HS-5 (cell line): ENCODE data around the gene CTR9.

Experiments
- DNase-seq: peaks from one replicate; pipeline ENCODE4 v3.0.0-alpha.2; 2012; ENCODE audit warnings: low read depth

The CTR9 gene

DNA sequence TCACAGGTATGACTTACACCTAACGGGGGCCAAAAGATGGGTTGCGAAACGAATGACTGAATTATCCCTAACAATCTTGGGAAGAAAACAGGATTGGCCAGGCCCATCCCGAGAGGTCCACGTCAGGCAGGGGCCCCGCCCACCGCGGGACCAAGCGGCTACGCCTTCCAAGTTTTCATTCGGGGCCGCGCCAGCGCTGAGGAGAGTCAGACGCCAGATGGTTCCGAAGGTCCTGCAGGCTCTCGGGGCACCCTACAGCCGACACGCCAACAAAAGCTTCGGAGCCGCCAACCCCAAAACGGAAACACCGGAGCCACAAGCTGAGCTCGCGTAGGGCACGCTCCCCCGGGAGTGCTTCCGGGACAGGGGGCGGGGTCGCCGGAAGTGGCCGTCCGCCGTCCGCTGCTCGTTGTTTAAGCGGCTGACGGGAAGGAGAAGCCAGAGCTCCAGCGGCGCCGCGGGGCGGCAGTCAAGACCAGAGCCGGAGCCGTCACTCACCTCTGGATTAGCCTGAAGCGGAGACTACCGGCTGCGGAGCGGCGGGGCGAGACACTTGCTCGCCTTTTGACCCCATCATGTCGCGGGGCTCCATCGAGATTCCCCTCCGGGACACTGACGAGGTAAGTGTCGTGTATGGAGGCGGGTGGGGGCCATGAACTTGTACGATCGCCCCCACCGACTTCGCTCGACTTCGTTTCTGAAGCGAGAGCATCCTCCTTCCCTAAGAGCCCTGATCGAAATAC lies at the start of gene CTR9:
TSS of gene CTR9 (plus strand) at position 409 of the 743 bp plus-strand sequence. CDS start at position 576, 167 bp downstream.
- DNase-seq: peak; percentile 83

DNA sequence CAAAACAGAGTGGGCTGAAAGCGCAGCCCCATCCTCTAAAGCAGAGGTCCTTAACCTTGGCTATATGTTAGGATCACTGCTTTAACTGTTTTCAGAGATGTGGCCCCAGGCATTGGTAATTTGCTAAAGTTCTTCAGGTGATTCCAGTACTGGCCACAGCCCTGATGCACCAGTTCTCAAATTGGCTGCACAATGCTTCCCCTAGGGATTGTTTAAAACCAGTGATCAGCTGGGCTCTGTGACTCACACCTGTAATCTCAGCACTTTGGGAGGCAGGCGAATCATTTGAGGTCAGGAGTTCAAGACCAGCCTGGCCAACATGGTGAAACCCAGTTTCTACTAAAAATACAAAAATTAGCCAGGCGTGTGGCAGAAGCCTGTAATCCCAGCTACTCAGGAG lies 49.1 kb upstream of the CTR9 start:
- no peak for DNase-seq

DNA sequence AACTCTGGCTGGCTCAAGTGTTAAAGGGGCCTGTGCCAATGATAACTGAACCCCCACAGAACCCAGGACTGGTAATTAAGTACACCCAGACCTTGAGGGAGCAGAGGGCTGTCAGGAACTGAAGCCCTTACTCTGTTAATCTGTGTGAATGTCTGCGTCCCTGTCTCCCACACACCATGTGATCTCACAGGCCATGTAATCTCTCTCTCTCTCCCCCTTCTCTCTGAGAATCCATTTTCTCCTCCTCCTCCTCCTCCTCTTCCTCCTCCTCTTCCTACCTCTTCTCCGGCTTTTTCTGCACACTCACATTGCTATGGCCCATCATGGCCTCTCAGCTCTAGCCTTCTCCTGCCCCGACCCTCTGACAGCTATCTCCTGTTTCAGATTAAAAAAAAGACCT lies 42.9 kb upstream of the CTR9 start:
- DNase-seq: no peak

DNA sequence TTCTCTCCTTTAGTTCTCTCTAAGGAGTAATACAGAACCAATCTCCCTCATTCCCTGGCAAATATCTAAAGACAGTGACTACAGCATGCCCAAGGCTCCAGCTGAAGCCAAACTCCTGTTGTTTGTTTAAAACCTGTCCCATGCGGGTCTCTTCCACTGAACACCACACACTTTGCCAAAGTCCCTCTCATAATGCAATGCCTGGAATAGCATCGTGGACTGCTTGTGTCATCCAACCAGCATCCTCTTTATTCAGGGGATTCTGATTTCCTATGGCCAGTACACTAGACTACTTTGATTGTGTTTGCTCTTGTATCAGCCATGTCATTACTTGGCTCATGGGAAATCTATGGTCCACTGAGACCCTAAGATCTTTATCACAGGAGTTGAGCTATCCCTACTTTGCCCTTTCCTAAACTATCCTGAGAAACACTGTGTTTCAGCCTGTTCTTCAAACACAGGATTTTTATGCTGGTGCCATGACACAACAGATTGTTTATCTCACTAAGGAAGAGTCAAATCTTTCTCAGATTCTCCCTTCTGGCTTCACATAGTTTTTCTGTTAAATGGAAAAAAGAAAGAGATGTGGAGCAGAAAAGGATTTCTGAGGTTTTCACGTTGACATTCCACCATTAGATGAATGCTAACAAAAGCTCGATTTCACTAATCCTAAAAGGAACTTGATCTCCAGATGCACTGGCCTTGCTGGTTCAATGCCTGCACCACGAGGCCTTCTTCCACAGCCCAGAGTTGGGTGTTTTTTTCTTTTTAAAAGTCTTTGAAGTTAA lies 41.6 kb upstream of the CTR9 start:
- no peak for DNase-seq

DNA sequence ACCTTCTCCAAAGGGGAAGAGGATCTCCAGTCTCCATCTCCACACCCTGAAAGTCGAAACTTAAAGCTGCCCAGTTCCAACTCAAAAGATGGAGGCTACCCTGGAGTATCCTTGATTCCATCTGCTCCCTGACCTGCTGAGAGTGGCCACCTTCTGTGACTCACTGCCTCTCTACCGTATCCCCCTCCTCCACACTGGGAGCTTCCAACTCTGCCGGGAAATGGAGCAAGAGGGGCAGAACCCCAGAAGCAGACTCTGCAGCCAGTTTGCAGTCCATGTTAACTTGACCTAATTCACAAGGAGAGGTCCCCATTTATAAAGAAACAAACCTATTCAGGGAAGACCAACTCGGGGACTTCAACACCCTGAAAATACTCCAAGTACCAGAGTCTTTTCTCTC lies 35.5 kb upstream of the CTR9 start:
- no peak for DNase-seq

DNA sequence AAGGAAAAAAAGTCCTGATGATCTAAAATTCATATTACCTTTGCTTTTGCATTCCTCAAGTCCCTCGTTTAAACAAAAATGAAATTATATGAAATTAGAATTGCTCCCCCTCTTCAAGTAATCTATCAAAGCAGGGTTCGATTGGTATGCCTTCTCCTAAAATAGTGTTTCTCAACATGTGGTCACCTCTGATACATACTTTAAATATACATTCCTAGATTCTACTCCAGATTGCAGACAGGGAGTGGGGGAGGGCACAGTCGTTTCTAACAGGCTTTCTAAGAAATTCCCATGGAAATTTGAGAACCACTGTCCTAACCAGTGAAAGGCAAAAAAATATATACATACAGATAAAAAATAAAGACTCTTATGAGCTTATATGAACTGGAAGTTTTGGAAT lies 34.9 kb upstream of the CTR9 start:
- no peak for DNase-seq

DNA sequence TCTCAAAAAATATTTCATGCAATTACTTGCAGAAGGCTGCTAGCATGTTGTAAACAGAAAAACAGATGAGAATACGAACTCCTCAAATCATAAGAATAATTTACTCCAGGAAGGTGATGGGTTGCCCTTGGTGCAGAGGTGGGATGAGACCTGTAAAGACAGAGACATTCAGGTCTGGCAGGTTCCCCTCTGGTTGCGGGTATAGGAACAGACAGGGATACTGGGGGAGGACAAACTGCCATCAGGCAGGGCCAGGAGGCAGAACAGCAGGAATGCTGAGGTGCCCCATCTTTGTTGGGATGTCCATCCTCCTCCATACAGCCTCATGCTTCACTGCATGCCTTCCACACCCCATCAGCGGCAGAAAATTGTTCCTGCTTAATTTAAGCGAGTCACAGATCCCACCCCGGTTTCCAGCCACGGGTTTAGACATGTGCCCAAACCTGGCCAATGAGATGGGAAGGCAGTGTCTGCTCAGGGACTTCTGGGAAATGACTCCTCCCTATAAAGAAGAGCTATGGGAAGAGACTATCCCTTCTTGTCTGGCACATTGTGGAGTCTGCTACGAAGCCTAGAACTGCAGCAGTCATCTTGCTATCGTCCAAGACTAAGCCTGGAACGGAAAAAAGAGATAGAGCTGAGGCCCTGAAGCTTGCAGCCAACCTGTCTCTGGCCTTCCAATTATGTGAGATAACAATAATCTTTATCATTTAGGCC lies 34.3 kb upstream of the CTR9 start:
- no peak for DNase-seq

DNA sequence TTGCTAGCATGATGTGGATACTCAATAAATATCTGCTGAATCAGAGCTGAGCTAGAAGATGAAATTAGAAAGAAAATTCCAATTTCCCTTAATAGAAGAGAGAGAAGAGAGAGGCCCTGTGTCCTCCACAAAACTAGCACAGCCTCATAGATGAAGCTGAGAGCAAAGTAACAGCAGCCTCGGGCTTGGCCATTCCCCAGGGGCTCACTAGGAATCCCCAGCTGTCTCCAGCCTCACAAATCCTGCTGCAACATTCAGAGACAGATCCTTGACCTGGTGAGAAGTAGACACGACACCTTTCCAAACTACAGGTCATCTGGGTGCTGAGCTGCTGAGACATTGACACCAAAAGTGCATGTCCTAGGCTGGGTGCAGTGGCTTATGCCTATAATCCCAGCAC lies 31.4 kb upstream of the CTR9 start:
- no peak for DNase-seq

DNA sequence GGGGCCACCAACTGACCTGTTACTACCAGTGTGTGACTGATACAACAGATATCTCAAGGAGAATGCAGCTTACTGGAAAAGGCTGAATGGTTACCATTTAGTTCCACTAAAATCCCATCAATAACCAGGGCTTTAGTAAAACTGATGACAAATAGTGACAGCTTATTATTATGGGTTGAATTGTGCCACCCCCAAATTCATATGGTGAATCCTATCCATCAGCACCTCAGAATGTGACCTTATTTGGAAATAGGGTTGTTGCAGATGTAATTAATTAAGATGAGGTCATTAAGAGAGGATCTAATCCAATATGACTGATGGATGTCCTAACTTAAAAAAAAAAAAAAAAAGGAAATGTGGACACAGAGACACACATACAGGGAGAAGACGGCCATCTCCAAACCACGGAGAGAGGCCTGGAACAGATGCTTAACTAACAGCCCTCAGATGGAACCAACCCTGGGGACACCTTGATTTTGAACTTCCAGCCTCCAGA lies 30.1 kb upstream of the CTR9 start:
- no peak for DNase-seq

DNA sequence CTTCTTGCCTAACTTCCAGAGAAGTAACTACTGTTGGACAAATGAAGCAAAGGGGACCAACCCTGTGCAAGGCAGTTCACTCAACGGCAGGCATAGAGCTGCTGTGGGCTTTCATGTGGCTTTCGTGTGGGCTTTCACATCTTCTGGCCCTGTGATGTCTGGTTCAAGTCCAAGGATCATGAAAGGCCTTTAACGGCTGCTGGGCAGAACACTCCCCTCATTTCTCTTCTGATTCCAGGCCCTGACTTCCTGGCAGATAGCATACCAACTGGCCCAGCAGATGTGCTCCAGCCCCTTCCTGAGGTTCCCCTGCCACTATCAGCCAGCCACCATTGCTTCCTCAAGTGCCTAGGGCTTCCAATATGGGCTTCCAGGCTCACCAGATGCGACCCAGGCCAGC lies 28.7 kb upstream of the CTR9 start:
- DNase-seq: no peak

DNA sequence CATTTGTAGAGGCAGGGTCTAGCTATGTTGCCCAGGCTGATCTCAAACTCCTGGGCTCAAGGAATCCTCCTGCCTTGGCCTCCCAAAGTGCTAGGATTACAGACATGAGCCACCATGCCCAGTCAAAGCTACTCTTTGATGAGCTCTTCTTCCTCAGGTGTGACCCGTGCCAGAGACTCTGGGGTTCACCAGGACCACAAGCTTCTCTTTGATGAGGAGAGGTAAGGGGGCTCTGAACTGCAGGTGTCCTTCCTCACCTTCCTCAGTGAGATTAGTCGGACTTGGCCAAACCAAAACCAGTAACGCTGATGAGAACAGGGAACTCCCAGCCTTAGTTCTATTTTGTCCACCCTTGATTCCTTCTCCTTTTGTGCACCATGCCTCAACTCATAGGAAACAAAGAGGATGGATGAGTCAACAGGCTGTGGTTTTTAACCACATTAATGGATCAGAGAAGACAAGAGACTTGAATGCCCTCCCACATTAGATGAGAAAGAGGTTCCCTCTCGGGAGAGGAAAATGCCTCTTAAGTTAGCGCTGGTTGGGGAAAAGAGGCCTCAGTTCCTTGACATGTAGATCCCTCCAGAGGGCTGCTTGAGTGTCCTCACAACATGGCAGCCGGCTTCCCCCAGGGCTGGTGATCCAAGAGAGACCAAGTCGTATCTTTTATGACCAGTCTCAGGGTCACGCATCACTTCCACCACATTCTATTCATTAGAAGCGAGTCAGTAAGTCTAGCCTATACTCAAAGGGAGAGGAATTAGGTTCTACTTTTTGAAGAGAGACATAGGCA lies 25.7 kb upstream of the CTR9 start:
- peak; percentile 49 for DNase-seq

DNA sequence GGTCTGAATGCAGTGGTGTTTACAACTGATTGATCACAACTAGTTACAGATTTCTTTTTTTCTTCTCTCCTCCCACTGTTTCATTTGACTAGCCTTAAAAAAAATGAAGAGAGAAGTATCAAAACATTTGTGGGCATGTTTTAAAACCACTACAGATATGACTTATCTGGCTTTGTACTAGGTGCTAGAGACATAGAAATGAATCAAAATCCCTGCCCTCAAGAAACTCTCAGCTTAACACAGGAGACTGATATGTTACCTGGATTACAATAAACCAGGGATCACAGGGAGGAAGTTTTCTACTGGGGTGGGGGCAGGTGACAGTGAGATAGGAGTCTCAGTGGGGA lies 25.2 kb upstream of the CTR9 start:
- DNase-seq: no peak

DNA sequence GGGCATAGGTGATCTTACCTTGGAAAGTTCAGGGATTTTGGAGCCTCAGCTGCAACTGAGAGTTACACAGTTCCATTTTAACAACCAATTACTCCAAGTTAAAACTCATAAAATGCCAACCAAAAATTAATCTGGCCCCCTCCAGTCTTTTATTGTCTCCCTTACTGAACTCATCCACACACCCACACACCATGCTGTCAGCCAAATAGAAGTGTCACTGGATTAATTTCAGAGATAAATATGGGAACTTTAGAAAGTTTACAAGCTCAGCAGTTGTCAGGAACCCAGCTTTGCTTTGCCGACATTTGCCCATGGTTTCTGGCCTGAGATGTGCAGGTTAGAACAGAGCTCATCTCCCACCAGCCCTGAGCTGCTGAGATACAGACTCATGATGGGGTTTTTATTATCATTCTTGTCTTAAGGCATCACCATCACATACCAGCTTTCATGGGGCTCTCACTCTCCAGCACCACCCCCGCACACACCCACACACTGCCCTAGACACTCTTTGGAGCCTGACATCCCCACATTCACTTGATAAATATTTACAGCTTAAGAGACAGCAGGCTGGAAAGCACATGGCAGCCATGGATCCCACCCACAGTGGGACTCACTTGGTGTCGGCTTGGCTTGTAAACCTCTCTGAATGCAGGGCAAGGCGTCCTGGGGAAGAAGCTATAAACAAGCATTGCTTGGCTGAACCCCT lies 23.7 kb upstream of the CTR9 start:
- no peak for DNase-seq

DNA sequence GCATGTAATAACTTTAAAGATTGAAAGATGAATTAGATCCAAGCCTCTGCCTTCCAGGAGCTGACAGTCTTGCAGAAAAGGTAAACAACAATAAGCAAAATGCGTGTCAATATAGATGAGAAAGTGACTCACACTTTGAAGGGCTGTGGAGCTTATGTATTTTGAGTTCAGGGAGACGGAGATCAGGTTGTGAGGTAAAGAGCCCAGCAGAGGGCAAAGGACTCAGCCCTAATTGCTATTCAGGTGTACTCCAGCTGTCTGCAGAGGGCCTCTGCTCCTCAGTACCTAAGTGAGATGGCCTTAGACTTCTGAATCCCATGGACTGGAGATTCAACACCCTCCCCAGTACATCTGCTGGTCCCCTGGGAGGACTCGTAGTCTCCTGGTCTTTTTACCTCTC lies 22.9 kb upstream of the CTR9 start:
- no peak for DNase-seq

DNA sequence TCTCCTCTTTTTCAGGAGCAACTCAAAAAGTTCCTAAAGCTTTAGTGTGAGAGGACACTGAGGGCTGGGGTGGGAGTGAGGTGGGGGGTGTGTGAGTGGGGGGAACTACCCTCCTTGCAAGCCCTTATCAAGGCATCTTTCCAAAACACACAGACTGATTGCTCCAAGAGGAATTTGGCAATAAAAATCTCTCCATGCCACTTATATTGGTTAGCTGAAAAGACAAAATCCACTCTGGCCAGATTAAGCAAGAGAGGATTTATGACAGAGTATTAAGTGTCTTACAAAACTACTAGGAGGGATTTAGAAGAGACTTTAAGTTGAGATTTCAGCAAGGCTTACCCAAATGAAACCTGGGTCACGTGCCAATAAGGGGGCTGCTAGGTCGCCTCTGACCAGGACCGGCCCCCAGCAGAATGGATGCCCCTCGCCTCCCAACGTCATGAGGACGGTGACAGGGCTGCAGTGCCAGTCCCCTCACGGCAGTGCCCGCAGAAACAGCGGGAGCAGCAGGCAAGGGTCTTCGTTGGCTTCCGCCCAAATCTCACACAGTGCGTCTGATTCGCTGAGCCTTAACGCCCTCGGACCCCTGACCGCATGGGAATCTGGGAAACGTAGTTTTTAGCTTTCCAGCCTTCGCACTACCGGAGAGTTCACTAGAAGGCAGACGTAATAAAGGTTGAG lies 22.1 kb upstream of the CTR9 start:
- DNase-seq: no peak

DNA sequence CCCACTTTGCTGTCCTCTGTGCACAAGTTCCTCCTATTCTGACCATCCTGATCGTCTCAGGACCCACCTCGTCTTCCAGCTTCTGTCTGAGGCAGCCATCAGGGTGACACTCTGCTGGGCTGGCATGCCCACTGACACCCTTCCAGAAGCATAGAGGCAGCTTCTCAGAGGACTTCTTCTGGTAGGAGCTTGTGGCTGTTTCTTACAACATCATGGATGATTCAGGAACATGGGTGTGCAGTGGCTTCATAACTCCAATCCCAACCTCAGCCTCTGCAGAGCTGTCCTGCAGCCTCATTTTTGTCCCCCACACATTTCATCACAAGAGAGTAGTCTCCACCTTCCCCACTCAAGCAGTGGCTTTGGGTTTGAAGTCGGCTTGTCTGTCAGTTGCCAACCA lies 20.9 kb upstream of the CTR9 start:
- DNase-seq: no peak

DNA sequence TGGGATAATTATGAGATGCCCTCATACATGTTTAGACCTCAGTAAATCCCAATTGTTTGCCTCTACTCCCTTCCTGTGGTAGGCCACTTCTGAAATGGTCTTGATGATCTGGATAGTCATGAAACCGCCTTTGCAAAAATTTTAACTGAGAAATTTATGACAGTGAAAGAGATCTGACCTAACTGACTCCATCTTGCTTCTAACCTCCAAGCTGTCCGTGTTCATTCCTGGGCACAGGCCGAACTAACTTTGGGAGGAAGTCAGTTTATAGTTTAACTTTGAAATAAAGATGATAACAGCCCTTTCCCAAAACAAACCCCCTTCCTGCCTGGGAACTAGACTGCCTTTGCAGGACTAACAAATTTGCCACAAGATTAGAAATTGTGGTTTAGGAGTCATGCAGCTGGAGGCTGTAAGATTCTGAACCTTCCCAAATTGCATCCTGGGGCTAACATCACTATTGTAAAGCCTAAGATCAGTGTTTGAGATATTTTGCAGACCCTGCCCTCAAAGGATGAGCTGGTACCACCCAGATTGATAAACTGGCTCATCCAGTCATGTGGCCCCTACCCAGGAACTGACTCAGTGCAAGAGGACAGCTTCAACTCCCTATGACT lies 19.9 kb upstream of the CTR9 start:
- no peak for DNase-seq

DNA sequence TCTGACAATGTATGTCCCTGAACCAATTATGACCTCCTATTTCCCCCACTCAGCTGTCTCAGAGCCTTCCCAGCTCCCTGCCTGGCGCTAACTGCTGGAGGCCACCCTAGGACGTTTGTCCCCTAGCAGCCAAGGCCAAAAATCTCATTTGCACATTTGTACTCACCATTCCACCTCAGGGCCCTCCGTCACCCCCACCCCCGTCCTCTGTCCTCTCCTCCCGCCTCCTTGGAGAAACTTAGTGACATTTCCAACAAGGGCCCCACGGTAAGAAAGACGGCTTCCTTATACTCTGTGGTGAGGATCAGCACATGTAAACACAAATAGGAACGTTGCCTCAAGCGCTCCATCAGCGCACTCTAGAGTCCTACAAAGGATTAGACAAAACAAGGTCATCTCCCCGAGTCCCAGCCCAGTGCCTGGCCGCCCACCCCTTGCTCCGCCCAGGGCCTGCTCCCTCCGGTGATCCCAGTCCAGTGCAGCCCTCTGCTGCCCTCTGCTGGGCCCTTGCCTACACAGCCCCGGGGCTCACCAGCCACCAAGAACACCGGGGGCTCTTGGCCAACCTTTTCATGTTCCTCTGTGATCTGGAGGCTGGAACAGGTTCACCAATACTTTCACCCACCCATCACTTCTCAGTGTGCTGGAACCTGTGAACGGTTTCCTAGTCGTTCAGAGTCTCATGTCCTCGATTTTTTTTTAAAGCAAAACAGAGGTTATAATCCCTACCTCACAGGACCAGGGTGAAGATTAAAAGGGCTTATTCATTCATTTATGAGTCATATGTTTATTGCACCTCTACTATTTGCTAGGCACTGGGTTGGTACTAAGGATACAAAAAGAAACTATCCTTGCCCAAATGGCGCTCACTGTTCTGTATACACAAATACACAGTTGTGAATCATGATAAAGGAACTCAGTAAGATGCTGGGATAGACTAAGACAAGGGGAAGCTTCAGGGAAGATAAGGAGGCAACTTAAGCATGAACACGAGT lies 15.3 kb upstream of the CTR9 start:
- peak; percentile 85 for DNase-seq
